ENCODE data around the gene EXOC6B.

Gene EXOC6B

DNA sequence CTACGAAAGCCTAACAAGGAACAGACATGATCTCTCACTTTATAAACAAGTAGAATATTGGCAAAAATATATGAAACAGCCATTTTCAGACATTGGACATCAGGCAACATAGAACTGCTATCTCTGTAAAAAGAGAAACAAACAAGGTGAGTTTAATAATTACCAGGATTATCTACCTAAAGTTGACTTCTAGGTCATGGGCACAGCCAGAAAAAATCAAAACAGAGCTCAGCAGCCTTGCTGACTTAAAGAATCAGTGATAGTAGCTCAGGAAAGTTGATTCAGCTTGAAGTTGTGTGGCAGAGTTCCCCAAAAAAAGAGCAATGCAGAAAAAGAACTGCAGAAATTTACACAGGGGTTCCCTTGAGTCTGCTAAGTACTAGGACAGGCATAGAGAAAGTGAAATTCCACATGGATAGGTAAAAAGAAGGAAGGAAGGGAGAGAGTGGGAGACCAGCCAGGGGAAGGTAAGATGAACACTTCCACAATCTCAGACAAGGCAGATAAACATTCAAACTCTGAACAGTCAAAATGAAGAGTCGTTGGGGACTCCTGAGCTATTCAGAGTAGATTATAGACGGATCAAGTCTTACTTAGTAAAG lies 102.0 kb downstream of the EXOC6B start:
- Histone ChIP-seq H3K9me2 (replicated peaks; ENCODE audit: low read depth, low read length) (no peaks in the 10 kb centered on the region), H3K79me2 (ENCODE audit: insufficient read depth, low read length) (no peaks in the 10 kb centered on the region), H3K4me3 (ENCODE audit: low read length, poor library complexity, severe bottlenecking) (no peak overlapping the region), H3K9ac (ENCODE audit: low read depth, low read length, poor library complexity, severe bottlenecking) (no peak overlapping the region), H3F3A (ENCODE audit: low read depth) (no peaks in the 10 kb centered on the region), H3K4me2 (ENCODE audit: low read depth, low read length, poor library complexity, severe bottlenecking) (no peak overlapping the region), H4K20me1 (ENCODE audit: insufficient read depth, low read length, poor library complexity, severe bottlenecking) (no peaks in the 10 kb centered on the region), H2AFZ (ENCODE audit: low read length) (no peak overlapping the region), H3K9me3 (ENCODE audit: insufficient read depth, low read depth, low read length) (no peaks in the 10 kb centered on the region), H3K4me1 (ENCODE audit: insufficient read depth, low read length, poor library complexity, severe bottlenecking) (peaks cover 5% of the 10 kb centered on the region), H3K36me3 (ENCODE audit: insufficient read depth, low read length) (no peaks in the 10 kb centered on the region), H3K27me3 (ENCODE audit: insufficient read depth, low read length, poor library complexity, severe bottlenecking) (no peaks in the 10 kb centered on the region)
- no peak for TF ChIP-seq EZH2phosphoT487 (IDR thresholded peaks at IDR 0.05; ENCODE audit: borderline replicate concordance)
- TF ChIP-seq, protein P1, sequence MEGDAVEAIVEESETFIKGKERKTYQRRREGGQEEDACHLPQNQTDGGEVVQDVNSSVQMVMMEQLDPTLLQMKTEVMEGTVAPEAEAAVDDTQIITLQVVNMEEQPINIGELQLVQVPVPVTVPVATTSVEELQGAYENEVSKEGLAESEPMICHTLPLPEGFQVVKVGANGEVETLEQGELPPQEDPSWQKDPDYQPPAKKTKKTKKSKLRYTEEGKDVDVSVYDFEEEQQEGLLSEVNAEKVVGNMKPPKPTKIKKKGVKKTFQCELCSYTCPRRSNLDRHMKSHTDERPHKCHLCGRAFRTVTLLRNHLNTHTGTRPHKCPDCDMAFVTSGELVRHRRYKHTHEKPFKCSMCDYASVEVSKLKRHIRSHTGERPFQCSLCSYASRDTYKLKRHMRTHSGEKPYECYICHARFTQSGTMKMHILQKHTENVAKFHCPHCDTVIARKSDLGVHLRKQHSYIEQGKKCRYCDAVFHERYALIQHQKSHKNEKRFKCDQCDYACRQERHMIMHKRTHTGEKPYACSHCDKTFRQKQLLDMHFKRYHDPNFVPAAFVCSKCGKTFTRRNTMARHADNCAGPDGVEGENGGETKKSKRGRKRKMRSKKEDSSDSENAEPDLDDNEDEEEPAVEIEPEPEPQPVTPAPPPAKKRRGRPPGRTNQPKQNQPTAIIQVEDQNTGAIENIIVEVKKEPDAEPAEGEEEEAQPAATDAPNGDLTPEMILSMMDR (conservative IDR thresholded peaks at IDR 0.05; ENCODE audit: low read length) = no peak

DNA sequence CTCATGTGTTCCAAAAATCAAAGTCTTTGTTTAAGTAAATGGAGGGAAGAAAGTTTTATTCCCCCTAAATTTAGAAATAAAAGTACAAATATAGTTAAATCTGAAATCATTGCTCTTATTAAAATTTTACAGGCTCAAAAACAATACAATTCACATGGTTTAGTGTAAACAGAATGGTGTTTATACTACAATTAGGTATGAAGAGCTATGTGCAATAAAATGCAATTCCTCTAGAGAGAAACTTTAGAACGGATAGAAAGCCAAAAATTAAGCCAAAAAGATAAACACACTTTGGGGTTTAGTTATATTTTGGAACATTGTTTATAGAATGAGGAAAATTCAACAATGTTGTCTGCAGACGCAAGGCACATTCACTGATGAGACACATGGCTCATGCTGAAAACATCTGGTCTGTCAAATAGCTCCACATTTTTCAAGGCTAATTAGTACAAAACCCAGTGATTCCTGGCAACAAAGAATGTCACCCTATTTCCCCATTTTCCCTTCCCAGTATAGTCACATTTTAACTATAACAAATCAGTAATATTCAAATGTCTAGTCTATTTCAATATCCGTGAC lies 103.3 kb downstream of the EXOC6B start:
- H4K20me1 ChIP-seq (ENCODE audit: insufficient read depth, low read length, poor library complexity, severe bottlenecking) = no peaks in the 10 kb centered on the region
- no peak overlapping the region for H3K4me3 ChIP-seq (ENCODE audit: low read length, poor library complexity, severe bottlenecking)
- H3K9me3 ChIP-seq (ENCODE audit: insufficient read depth, low read depth, low read length) = no peaks in the 10 kb centered on the region
- no peaks in the 10 kb centered on the region for H3K79me2 ChIP-seq (ENCODE audit: insufficient read depth, low read length)
- no peak overlapping the region for H3K4me2 ChIP-seq (ENCODE audit: low read depth, low read length, poor library complexity, severe bottlenecking)
- no peaks in the 10 kb centered on the region for H3K36me3 ChIP-seq (ENCODE audit: insufficient read depth, low read length)
- H3F3A ChIP-seq (ENCODE audit: low read depth) = no peaks in the 10 kb centered on the region
- H3K9me2 ChIP-seq (replicated peaks; ENCODE audit: low read depth, low read length) = no peaks in the 10 kb centered on the region
- peaks cover 5% of the 10 kb centered on the region for H3K4me1 ChIP-seq (ENCODE audit: insufficient read depth, low read length, poor library complexity, severe bottlenecking)
- H3K27me3 ChIP-seq (ENCODE audit: insufficient read depth, low read length, poor library complexity, severe bottlenecking) = no peaks in the 10 kb centered on the region
- H2AFZ ChIP-seq (ENCODE audit: low read length) = no peak overlapping the region
- no peak for TF ChIP-seq EZH2phosphoT487 (IDR thresholded peaks at IDR 0.05; ENCODE audit: borderline replicate concordance)
- TF ChIP-seq, protein P1 (conservative IDR thresholded peaks at IDR 0.05; ENCODE audit: low read length) = no peak
- H3K9ac ChIP-seq (ENCODE audit: low read depth, low read length, poor library complexity, severe bottlenecking) = no peak overlapping the region

GRCh38 chr2:72719416-72719815 lies 106.4 kb downstream of the EXOC6B start:
- no peaks in the 10 kb centered on the region for H3K9me3 ChIP-seq (ENCODE audit: insufficient read depth, low read depth, low read length)
- TF ChIP-seq, protein P1 (conservative IDR thresholded peaks at IDR 0.05; ENCODE audit: low read length) = no peak
- no peak for TF ChIP-seq EZH2phosphoT487 (IDR thresholded peaks at IDR 0.05; ENCODE audit: borderline replicate concordance)
- no peaks in the 10 kb centered on the region for H3K79me2 ChIP-seq (ENCODE audit: insufficient read depth, low read length)
- peaks cover 5% of the 10 kb centered on the region for H3K4me1 ChIP-seq (ENCODE audit: insufficient read depth, low read length, poor library complexity, severe bottlenecking)
- H3K36me3 ChIP-seq (ENCODE audit: insufficient read depth, low read length) = no peaks in the 10 kb centered on the region
- H3K4me2 ChIP-seq (ENCODE audit: low read depth, low read length, poor library complexity, severe bottlenecking) = peak overlapping the region; percentile 18
- no peak overlapping the region for H3K4me3 ChIP-seq (ENCODE audit: low read length, poor library complexity, severe bottlenecking)
- H3K9ac ChIP-seq (ENCODE audit: low read depth, low read length, poor library complexity, severe bottlenecking) = no peak overlapping the region
- H3K27me3 ChIP-seq (ENCODE audit: insufficient read depth, low read length, poor library complexity, severe bottlenecking) = no peaks in the 10 kb centered on the region
- H3F3A ChIP-seq (ENCODE audit: low read depth) = no peaks in the 10 kb centered on the region
- H2AFZ ChIP-seq (ENCODE audit: low read length) = no peak overlapping the region
- no peaks in the 10 kb centered on the region for H4K20me1 ChIP-seq (ENCODE audit: insufficient read depth, low read length, poor library complexity, severe bottlenecking)
- H3K9me2 ChIP-seq (replicated peaks; ENCODE audit: low read depth, low read length) = no peaks in the 10 kb centered on the region
